Measurements from ENCODE around the gene PTBP3. TPM values are rescaled to one million over a fixed set of nuclear protein-coding genes. Genes with fewer than 3 reads are reported as not detected.

Gene PTBP3
- total RNA-seq, 1 donor from 2014 or later: 21.3 TPM

DNA sequence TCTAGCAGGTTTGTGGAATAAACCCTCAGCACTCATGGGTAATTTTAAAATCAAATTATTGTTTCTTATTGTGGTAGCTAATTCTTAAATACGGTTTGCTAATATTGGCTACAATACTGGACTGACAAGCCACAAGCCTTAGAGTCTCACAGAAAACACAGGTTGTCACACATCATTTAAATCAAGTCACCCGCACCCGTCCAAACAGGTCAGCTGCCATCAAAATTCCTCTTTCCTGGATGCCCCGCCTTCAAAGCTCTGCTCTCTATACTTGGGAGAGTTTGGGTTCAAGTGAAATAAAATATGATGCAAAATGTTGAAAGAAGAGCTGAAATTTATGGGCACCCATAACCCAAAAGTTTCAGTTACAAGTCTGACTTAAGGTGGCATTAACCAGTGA lies 146.0 kb downstream of the PTBP3 start:
- intact Hi-C loops (cut with DNase I): no loop called here
- H3K36me3 ChIP-seq: no peaks in the 10 kb centered on the region
- no peak overlapping the region for H3K27ac ChIP-seq
- TF ChIP-seq, protein P1, sequence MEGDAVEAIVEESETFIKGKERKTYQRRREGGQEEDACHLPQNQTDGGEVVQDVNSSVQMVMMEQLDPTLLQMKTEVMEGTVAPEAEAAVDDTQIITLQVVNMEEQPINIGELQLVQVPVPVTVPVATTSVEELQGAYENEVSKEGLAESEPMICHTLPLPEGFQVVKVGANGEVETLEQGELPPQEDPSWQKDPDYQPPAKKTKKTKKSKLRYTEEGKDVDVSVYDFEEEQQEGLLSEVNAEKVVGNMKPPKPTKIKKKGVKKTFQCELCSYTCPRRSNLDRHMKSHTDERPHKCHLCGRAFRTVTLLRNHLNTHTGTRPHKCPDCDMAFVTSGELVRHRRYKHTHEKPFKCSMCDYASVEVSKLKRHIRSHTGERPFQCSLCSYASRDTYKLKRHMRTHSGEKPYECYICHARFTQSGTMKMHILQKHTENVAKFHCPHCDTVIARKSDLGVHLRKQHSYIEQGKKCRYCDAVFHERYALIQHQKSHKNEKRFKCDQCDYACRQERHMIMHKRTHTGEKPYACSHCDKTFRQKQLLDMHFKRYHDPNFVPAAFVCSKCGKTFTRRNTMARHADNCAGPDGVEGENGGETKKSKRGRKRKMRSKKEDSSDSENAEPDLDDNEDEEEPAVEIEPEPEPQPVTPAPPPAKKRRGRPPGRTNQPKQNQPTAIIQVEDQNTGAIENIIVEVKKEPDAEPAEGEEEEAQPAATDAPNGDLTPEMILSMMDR (IDR thresholded peaks at IDR 0.05): no peak
- H3K4me1 ChIP-seq: no peaks in the 10 kb centered on the region
- no peak overlapping the region for H3K4me3 ChIP-seq
- H3K9me3 ChIP-seq: no peaks in the 10 kb centered on the region
- no peak for DNase-seq (ENCODE audit: low spot score in 2 of 2)
- no peaks in the 10 kb centered on the region for H3K27me3 ChIP-seq

DNA sequence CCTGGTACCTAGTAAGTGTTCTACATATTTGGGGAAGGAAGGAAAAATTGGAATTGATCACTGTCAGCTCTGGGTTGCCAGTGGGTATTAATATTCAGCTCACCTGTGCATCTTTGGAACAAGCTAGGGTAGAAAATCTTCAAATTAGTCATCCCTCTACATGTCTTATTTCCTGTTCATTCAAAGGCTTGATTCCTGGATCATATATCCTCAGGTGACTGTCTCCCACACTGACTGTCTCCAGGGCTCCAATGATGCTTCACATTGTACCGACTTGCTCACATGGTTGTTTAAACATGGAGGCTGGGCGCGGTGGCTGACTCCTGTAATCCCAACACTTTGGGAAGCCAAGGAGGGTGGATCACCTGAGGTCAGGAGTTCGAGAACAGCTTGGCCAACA lies 146.7 kb downstream of the PTBP3 start:
- no peaks in the 10 kb centered on the region for H3K27me3 ChIP-seq
- H3K36me3 ChIP-seq: no peaks in the 10 kb centered on the region
- intact Hi-C loops (cut with DNase I): no loop called here
- no peaks in the 10 kb centered on the region for H3K4me1 ChIP-seq
- TF ChIP-seq, protein P1 (IDR thresholded peaks at IDR 0.05): no peak
- H3K4me3 ChIP-seq: no peak overlapping the region
- H3K9me3 ChIP-seq: no peaks in the 10 kb centered on the region
- no peak overlapping the region for H3K27ac ChIP-seq
- no peak for DNase-seq (ENCODE audit: low spot score in 2 of 2)

DNA sequence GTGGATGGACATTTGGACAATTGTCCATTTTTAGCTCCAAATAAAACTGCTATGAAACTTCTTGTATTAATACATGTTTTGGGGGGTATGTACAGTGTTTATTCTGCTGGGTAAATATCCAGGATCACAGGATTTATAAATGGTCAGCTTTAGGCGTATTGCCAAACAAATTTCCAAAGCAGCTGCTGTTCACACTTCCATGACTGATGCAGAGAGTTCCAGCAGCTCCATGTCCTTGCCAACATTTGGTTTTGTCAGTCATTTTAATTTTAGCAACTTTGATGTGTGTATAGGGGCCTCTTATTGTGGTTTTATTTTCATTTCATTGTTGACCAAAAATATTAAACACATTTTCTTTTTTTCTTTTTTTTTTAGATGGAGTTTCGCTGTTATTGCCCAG lies 148.5 kb downstream of the PTBP3 start:
- no peaks in the 10 kb centered on the region for H3K9me3 ChIP-seq
- no peaks in the 10 kb centered on the region for H3K36me3 ChIP-seq
- H3K27me3 ChIP-seq: no peaks in the 10 kb centered on the region
- no peak for DNase-seq (ENCODE audit: low spot score in 2 of 2)
- intact Hi-C loops (cut with DNase I): no loop called here
- TF ChIP-seq, protein P1 (IDR thresholded peaks at IDR 0.05): no peak
- no peak overlapping the region for H3K27ac ChIP-seq
- H3K4me1 ChIP-seq: no peaks in the 10 kb centered on the region
- no peak overlapping the region for H3K4me3 ChIP-seq

DNA sequence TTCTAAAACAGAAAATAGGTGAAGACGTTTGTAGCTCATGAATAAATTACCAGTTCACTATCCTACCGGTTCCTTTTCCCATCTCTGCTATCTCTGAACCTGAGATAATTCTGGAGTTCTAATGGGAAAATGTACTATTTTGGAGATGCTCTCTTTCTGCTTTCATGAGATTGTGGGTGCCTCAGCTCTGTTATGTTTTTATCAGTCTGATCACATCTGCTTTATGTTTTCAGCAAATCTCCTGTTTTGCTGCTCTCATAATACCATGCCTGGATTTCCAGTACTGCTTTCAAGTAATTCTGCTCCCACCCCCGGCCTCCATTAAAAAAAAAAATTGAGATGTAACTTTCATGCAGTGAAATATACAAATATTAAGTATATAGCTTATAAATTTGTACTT lies 149.2 kb downstream of the PTBP3 start:
- Histone ChIP-seq H3K27ac (no peak overlapping the region), H3K9me3 (no peaks in the 10 kb centered on the region), H3K27me3 (no peaks in the 10 kb centered on the region), H3K4me3 (no peak overlapping the region), H3K4me1 (no peaks in the 10 kb centered on the region), H3K36me3 (no peaks in the 10 kb centered on the region)
- intact Hi-C loops (cut with DNase I): no loop called here
- TF ChIP-seq, protein P1 (IDR thresholded peaks at IDR 0.05): no peak
- no peak for DNase-seq (ENCODE audit: low spot score in 2 of 2)

DNA sequence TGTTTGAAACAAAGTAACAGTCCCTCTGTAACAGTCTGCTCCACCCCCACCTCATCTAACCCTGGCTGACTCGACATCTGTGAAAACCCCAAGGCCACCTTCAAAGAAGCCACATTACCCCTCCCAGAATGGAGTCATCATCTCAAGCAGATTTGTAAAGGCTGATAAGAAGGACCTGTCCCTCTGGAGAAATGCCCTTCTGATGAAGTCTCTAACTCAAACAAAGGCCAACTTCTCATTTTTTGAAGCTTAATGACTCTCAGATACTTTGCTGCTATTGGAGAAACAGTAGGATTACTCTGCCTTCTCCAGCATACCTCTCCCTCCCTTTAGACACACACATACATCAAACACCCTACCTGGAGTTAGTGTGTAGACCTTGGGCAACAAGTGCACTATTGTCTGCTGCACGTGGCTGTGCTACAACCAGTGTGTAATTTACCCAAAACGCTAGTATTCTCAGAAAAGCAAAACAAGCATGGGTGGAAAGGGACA lies 153.0 kb downstream of the PTBP3 start:
- no peaks in the 10 kb centered on the region for H3K9me3 ChIP-seq
- H3K36me3 ChIP-seq: no peaks in the 10 kb centered on the region
- no peak overlapping the region for H3K4me3 ChIP-seq
- no peak overlapping the region for H3K27ac ChIP-seq
- intact Hi-C loops (cut with DNase I): no loop called here
- H3K4me1 ChIP-seq: no peaks in the 10 kb centered on the region
- no peaks in the 10 kb centered on the region for H3K27me3 ChIP-seq
- TF ChIP-seq, protein P1 (IDR thresholded peaks at IDR 0.05): no peak
- DNase-seq (ENCODE audit: low spot score in 2 of 2): no peak

DNA sequence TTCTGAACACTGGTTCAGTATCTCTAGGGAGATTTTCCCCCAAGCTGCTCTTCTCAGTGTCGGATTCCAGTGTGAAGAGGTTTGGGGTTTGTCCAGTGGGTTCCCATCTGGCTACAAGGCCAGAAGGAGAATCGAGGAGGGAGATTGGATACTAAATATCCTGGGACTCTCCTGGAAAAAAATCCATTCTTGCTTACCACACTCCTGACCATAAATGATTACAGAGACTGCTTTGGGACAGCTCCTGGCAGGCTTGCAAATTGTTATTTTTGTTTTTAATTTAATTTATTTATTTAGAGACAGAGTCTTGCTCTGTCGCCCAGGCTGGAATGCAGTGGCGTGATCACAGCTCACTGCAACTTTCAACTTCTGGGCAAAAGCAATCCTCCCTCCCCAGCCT lies 153.6 kb downstream of the PTBP3 start:
- Histone ChIP-seq H3K4me3 (no peak overlapping the region), H3K27ac (no peak overlapping the region), H3K36me3 (no peaks in the 10 kb centered on the region), H3K9me3 (no peaks in the 10 kb centered on the region), H3K4me1 (no peaks in the 10 kb centered on the region), H3K27me3 (no peaks in the 10 kb centered on the region)
- TF ChIP-seq, protein P1 (IDR thresholded peaks at IDR 0.05): no peak
- intact Hi-C loops (cut with DNase I): loop anchor here (5.0 to 10.0 kb wide), 2 partner anchors 165 to 283 kb away; partner anchors contain the start of gene UGCG
- DNase-seq (ENCODE audit: low spot score in 2 of 2): no peak
